OCI-LY3 (cell line): ENCODE data around the gene GMPPA.

Experiments used
- EZH2phosphoT487 ChIP-seq: fragments of 200-600 bp; shearing (Covaris generic); IDR thresholded peaks from 2 replicates; pipeline ENCODE4 v1.6.1; 2018; ENCODE audit warnings: antibody characterized with exemption, mixed run types, low read depth
- TF ChIP-seq, protein P1 (sequence below): fragments of 200-600, 300-600 bp; sonication (generic); IDR thresholded peaks from 2 replicates; pipeline ENCODE4 v1.5.1; 2014; ENCODE audit warnings: antibody characterized with exemption, low read length, low read depth

DNA sequence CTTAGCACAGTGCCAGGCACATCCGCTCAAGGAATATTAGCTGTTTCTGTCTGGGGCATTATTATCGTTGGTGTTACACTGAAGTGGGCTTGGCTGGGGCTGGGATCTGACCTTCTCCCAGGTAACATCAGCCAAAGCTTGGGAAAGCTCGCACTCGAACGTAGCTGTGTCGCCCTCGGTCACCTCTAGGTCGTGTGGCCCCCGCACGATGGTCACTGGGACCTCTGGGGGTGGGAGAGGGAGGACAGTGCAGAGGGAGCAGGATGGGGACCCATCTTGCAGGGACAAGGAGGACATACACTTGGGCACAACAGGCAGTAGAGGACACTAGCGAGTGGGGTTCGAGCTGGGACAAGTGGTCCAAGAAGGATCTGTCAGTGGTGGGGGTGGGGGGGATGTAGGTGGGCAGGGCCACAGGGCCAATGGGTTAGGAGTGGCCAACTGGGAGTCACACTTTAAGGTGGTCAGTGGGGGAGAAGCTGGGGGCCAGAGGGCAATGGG is 54.8 kb downstream of the GMPPA start:
- TF ChIP-seq, protein P1, sequence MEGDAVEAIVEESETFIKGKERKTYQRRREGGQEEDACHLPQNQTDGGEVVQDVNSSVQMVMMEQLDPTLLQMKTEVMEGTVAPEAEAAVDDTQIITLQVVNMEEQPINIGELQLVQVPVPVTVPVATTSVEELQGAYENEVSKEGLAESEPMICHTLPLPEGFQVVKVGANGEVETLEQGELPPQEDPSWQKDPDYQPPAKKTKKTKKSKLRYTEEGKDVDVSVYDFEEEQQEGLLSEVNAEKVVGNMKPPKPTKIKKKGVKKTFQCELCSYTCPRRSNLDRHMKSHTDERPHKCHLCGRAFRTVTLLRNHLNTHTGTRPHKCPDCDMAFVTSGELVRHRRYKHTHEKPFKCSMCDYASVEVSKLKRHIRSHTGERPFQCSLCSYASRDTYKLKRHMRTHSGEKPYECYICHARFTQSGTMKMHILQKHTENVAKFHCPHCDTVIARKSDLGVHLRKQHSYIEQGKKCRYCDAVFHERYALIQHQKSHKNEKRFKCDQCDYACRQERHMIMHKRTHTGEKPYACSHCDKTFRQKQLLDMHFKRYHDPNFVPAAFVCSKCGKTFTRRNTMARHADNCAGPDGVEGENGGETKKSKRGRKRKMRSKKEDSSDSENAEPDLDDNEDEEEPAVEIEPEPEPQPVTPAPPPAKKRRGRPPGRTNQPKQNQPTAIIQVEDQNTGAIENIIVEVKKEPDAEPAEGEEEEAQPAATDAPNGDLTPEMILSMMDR: no peak
- TF ChIP-seq EZH2phosphoT487: no peak
